Motor neuron (in vitro differentiated cells): ENCODE results near the gene ZNF695. TPM values are rescaled to one million over a fixed set of nuclear protein-coding genes. Genes with fewer than 3 reads are reported as not detected.

Experiments used
- ATAC-seq, 8 experiments: fragments of 200-7000 bp; cut with Tn5 transposase; replicated peaks in 6 of 8; 2 replicates each; pipeline ENCODE4 v1.8.0; 2021; ENCODE audit warnings: mild to moderate bottlenecking in 8 of 8, moderate library complexity in 8 of 8
- H3K27ac ChIP-seq, 2 donors: fragments of 250-450 bp; sonication (Bioruptor Pico); 2 replicates each; pipeline ENCODE4 v1.9.0; 2021; ENCODE audit warnings: antibody characterized with exemption in 2 of 2, mild to moderate bottlenecking in 2 of 2, moderate library complexity in 1 of 2
- H3K4me1 ChIP-seq, 2 donors: fragments of 250-450 bp; sonication (Bioruptor Pico); replicated peaks in 1 of 2; 2 replicates each; pipeline ENCODE4 v1.6.1; 2021; ENCODE audit warnings: antibody characterized with exemption in 2 of 2, mild to moderate bottlenecking in 2 of 2, moderate library complexity in 1 of 2
- H3K4me3 ChIP-seq, 5 donors: fragments of 250-450 bp; sonication (Bioruptor Pico); 2 replicates each; pipeline ENCODE4 v1.9.0; 2021; ENCODE audit warnings: antibody characterized with exemption in 5 of 5, mild to moderate bottlenecking in 5 of 5, moderate library complexity in 4 of 5
- WGBS, 10 experiments: fragments of 450-650 bp; shearing (Covaris generic); methylation state at CpG; one replicate each; pipeline ENCODE4 v1.0.0; 2022; 5-methylcytosine and 5-hydroxymethylcytosine counted together
- in situ Hi-C, 9 experiments: fragments of 400-800 bp; cut with MboI; loops; one replicate each; pipeline ENCODE4 v1.15.0; 2021; ENCODE audit warnings: low sequenced_read_pairs in 9 of 9, low pct_unique_long_range_greater_than_20kb in 2 of 9; ENCODE audit not compliant: unreplicated experiment in 9 of 9
- total RNA-seq, 8 experiments: library from RNA; unstranded; fragments of 300-600 nt; gene quantifications; 2 replicates each; pipeline versions ENCODE4 v1.2.3 to v1.2.4, GENCODE V29; 2022

Gene ZNF695
- total RNA-seq, 8 experiments from 2014 or later: 0.86 to 12.5 (median 4.9) TPM; not detected in 1

- H3K27ac ChIP-seq: no peak overlapping the region
- 74 to 100% (median 96%) methylated on average over 2 to 4 of the region's 4 CpGs for WGBS, 10 experiments
- no peaks in the 10 kb centered on the region for H3K4me1 ChIP-seq
- in situ Hi-C loops: no loop called here
- H3K4me3 ChIP-seq: no peak overlapping the region
- no peak for ATAC-seq
Observed at GRCh38 chr1:246988316-246988715, 19.5 kb downstream of the ZNF695 start.

- Histone ChIP-seq H3K27ac (no peak overlapping the region), H3K4me1 (no peaks in the 10 kb centered on the region), H3K4me3 (no peak overlapping the region)
- WGBS, 10 experiments: 100% methylated on average over 1 of the region's 1 CpG; no CpG with 5 or more reads in 5 of the 10 experiments
- ATAC-seq: no peak
- in situ Hi-C loops: no loop called here
Observed at GRCh38 chr1:246987083-246987690, 20.7 kb downstream of the ZNF695 start.

GRCh38 chr1:246978785-246979184, 29.1 kb downstream of the ZNF695 start:
- Histone ChIP-seq H3K27ac (no peak overlapping the region), H3K4me1 (no peaks in the 10 kb centered on the region), H3K4me3 (no peak overlapping the region)
- in situ Hi-C loops: no loop called here
- 89 to 100% (median 99%) methylated on average over 1 to 6 of the region's 6 CpGs; no CpG with 5 or more reads in 2 of the 10 experiments for WGBS, 10 experiments
- ATAC-seq: no peak

GRCh38 chr1:246978281-246978680, 29.6 kb downstream of the ZNF695 start:
- no peak overlapping the region for H3K4me3 ChIP-seq
- ATAC-seq: no peak
- WGBS, 10 experiments: 56 to 100% (median 100%) methylated on average over 1 to 2 of the region's 2 CpGs
- in situ Hi-C loops: no loop called here
- no peak overlapping the region for H3K27ac ChIP-seq
- H3K4me1 ChIP-seq: no peaks in the 10 kb centered on the region

- Histone ChIP-seq H3K4me3 (no peak overlapping the region), H3K27ac (no peak overlapping the region), H3K4me1 (no peaks in the 10 kb centered on the region)
- no peak for ATAC-seq
- in situ Hi-C loops: loop anchor here in 1 of 9 experiments (25.0 kb wide), 1 partner anchor 90 kb away; no protein-coding TSS in a partner anchor
- WGBS, 10 experiments: 50 to 100% (median 100%) methylated on average over 1 to 5 of the region's 7 CpGs; no CpG with 5 or more reads in 4 of the 10 experiments
Observed at GRCh38 chr1:246971969-246972368, 35.9 kb downstream of the ZNF695 start.

- Histone ChIP-seq H3K4me3 (no peak overlapping the region), H3K4me1 (no peaks in the 10 kb centered on the region), H3K27ac (no peak overlapping the region)
- ATAC-seq: peak in 1 of 8 experiments; percentile 65
- in situ Hi-C loops: loop anchor here in 1 of 9 experiments (25.0 kb wide), 1 partner anchor 91 kb away; no protein-coding TSS in a partner anchor
- WGBS, 10 experiments: 54 to 100% (median 93%) methylated on average over 1 to 12 of the region's 12 CpGs; no CpG with 5 or more reads in 3 of the 10 experiments
Observed at GRCh38 chr1:246971090-246971721, 36.7 kb downstream of the ZNF695 start.

GRCh38 chr1:246969621-246970020, 38.2 kb downstream of the ZNF695 start:
- WGBS, 10 experiments: 67 to 100% (median 91%) methylated on average over 1 to 3 of the region's 3 CpGs; no CpG with 5 or more reads in 3 of the 10 experiments
- Histone ChIP-seq H3K4me1 (no peaks in the 10 kb centered on the region), H3K27ac (no peak overlapping the region), H3K4me3 (no peak overlapping the region)
- in situ Hi-C loops: loop anchor here in 1 of 9 experiments (25.0 kb wide), 1 partner anchor 93 kb away; no protein-coding TSS in a partner anchor
- ATAC-seq: no peak

GRCh38 chr1:246966502-246966901, 41.4 kb downstream of the ZNF695 start:
- in situ Hi-C loops: loop anchor here in 1 of 9 experiments (25.0 kb wide), 1 partner anchor 96 kb away; no protein-coding TSS in a partner anchor
- no peak for ATAC-seq
- 67 to 100% (median 100%) methylated on average over 1 to 2 of the region's 2 CpGs; no CpG with 5 or more reads in 1 of the 10 experiments for WGBS, 10 experiments
- Histone ChIP-seq H3K4me3 (no peak overlapping the region), H3K4me1 (no peaks in the 10 kb centered on the region), H3K27ac (no peak overlapping the region)

GRCh38 chr1:246959944-246960693, 47.7 kb downstream of the ZNF695 start:
- no peaks in the 10 kb centered on the region for H3K4me1 ChIP-seq
- 45 to 100% (median 100%) methylated on average over 1 of the region's 1 CpG; no CpG with 5 or more reads in 1 of the 10 experiments for WGBS, 10 experiments

GRCh38 chr1:246954126-246954525, 53.7 kb downstream of the ZNF695 start:
- Histone ChIP-seq H3K27ac (no peak overlapping the region), H3K4me3 (no peak overlapping the region), H3K4me1 (no peaks in the 10 kb centered on the region)
- in situ Hi-C loops: loop anchor here in 1 of 9 experiments (25.0 kb wide), 1 partner anchor 108 kb away; no protein-coding TSS in a partner anchor
- no peak for ATAC-seq
- 0 to 100% (median 94%) methylated on average over 1 to 4 of the region's 4 CpGs for WGBS, 10 experiments

More at GRCh38 chr1:246959944-246960693, 47.7 kb downstream of the ZNF695 start:
- Histone ChIP-seq H3K27ac (no peak overlapping the region), H3K4me3 (no peak overlapping the region)
- in situ Hi-C loops: loop anchor here in 1 of 9 experiments (25.0 kb wide), 1 partner anchor 102 kb away; no protein-coding TSS in a partner anchor
- ATAC-seq: no peak

GRCh38 chr1:246951413-246951812, 56.4 kb downstream of the ZNF695 start:
- H3K4me3 ChIP-seq: no peak overlapping the region
- WGBS, 10 experiments: 86 to 100% (median 100%) methylated on average over 1 to 4 of the region's 4 CpGs; no CpG with 5 or more reads in 5 of the 10 experiments

GRCh38 chr1:246949956-246950355, 57.9 kb downstream of the ZNF695 start:
- WGBS, 10 experiments: 39 to 100% (median 93%) methylated on average over 1 to 3 of the region's 3 CpGs; no CpG with 5 or more reads in 1 of the 10 experiments
- no peak for ATAC-seq
- Histone ChIP-seq H3K4me1 (no peaks in the 10 kb centered on the region), H3K27ac (no peak overlapping the region), H3K4me3 (no peak overlapping the region)
- in situ Hi-C loops: loop anchor here in 2 of 9 experiments (25.0 kb wide), 2 partner anchors 112 to 113 kb away; no protein-coding TSS in a partner anchor

More at GRCh38 chr1:246951413-246951812, 56.4 kb downstream of the ZNF695 start:
- Histone ChIP-seq H3K4me1 (no peaks in the 10 kb centered on the region), H3K27ac (no peak overlapping the region)
- no peak for ATAC-seq
- in situ Hi-C loops: loop anchor here in 1 of 9 experiments (25.0 kb wide), 1 partner anchor 111 kb away; no protein-coding TSS in a partner anchor
